Activated naive CD4-positive, alpha-beta T cell treated with anti-CD3 and anti-CD28 coated beads, Interleukin-2, amount 50 U/mL, for 72 hours (primary cell): ENCODE data around the gene CLEC16A. TPM values are rescaled to one million over a fixed set of nuclear protein-coding genes. Genes with fewer than 3 reads are reported as not detected.
A peak's percentile ranks its signal among the peaks of the same experiment; 100 is the strongest.

Experiments used
- ATAC-seq, 2 donors: fragments of 150-1000 bp; cut with Tn5 transposase; 2 replicates each; pipeline ENCODE4 v1.10.0; 2021; ENCODE audit warnings: mild to moderate bottlenecking in 2 of 2, moderate library complexity in 2 of 2
- DNase-seq, 2 donors: peaks; one replicate each; pipeline ENCODE4 v3.0.0; 2021 to 2022; ENCODE audit warnings: low spot score in 2 of 2
- H3K27ac Mint-ChIP-seq, 2 donors: one replicate each; pipeline ENCODE4 v1.8.0; 2022; ENCODE audit warnings: mild to moderate bottlenecking in 2 of 2, mixed read lengths in 2 of 2
- H3K36me3 Mint-ChIP-seq, 2 donors: one replicate each; pipeline ENCODE4 v1.8.0; 2022; ENCODE audit warnings: mixed read lengths in 2 of 2
- H3K9me3 Mint-ChIP-seq, 2 donors: one replicate each; pipeline ENCODE4 v1.8.0; 2022; ENCODE audit warnings: mixed read lengths in 2 of 2
- total RNA-seq, 2 donors: library from RNA; stranded (reverse); gene quantifications; one replicate each; pipeline ENCODE4 v1.2.3, GENCODE V29; 2022

CLEC16A gene
- total RNA-seq, 2 donors from 2014 or later, result 28.0 to 33.2 TPM

GRCh38 chr16:11007714-11008280, 63.4 kb downstream of the CLEC16A start:
- H3K9me3 Mint-ChIP-seq, result no peaks in the 10 kb centered on the region
- no peak for ATAC-seq
- no peak for DNase-seq
- H3K27ac Mint-ChIP-seq, result no peak overlapping the region
- peaks cover 8 to 29% of the 10 kb centered on the region in 2 donors for H3K36me3 Mint-ChIP-seq

DNA sequence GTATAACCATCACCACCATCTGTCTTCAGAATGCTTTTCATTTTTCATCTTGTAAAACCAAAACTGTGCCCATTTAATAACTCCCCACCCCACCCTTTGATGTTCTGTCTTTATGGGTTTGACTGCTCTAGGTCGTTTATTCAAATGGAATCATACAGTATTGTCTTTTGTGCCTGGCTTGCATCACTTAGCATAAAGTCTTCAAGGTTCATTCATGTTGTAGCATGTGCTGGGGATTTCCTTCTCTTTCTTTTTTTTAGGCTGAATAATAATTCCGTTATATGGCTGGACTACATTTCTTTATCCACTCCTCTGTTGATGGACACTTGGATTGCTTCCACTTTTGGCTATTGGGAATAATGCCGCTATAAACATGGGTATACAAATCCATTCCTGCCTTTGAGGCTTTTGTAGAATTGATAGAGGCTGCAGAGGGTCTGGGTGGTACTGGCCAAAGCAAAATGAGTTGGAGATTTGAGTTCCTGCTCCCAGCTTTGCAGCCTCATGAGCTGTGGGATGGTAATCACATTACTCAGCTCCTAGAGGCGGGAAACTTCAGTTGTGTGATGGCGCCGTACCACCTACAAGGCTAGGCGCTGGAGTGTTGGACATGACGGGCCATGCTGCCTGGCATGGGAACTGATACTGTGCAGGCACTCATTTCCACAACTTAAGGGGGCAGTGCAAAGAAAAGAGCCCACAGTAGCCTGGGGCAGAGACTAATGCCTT, 64.8 kb downstream of the CLEC16A start:
- Mint-ChIP-seq H3K9me3 (no peaks in the 10 kb centered on the region), H3K36me3 (peaks cover 14 to 24% of the 10 kb centered on the region in 2 donors), H3K27ac (no peak overlapping the region)
- no peak for ATAC-seq
- no peak for DNase-seq

DNA sequence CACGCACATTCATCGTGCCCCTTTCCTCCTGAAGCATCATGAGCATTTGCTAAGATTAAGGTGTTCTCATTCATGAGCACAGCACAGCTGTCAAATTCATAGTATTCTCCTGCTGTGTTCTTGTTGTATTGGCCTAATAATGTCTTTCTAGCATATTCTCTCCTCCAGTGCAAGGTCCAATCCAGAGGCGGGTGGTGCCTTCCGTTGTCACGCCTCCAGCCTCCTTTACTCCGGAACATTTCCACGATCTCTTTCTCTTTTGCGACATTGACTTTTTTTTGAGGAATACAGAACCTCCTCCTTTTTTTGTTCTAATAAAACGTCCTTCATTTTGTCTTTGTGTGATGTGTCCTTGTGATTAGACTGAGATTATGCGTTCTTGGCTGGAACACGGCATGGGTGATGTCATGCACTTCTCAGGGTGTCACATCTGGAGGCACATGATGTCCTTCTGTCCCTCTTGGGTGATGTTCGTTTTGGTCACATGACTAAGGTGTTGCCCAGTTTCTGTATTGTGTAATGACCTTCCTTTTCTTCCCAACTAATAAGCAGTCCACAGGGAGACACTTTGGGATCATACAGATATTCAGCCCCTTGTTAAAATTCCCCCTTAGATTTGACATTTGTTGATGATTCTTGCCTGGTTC, 66.3 kb downstream of the CLEC16A start:
- Mint-ChIP-seq H3K9me3 (no peaks in the 10 kb centered on the region), H3K36me3 (peaks cover 14 to 15% of the 10 kb centered on the region in 2 donors), H3K27ac (peak overlapping the region in 1 of 2 donors; percentile 5)
- ATAC-seq (no peak), DNase-seq (no peak)

GRCh38 chr16:11011326-11011725, 67.0 kb downstream of the CLEC16A start:
- peaks cover 14 to 15% of the 10 kb centered on the region in 2 donors for H3K36me3 Mint-ChIP-seq
- ATAC-seq, result no peak

GRCh38 chr16:11012841-11013240, 68.5 kb downstream of the CLEC16A start:
- DNase-seq, result no peak
- Mint-ChIP-seq H3K27ac (no peak overlapping the region), H3K9me3 (no peaks in the 10 kb centered on the region), H3K36me3 (peaks cover 14 to 15% of the 10 kb centered on the region in 2 donors)
- ATAC-seq, result no peak

More at GRCh38 chr16:11011326-11011725, 67.0 kb downstream of the CLEC16A start:
- H3K9me3 Mint-ChIP-seq, result no peaks in the 10 kb centered on the region
- no peak for DNase-seq
- H3K27ac Mint-ChIP-seq, result no peak overlapping the region

- Mint-ChIP-seq H3K9me3 (no peaks in the 10 kb centered on the region), H3K27ac (no peak overlapping the region), H3K36me3 (peaks cover 11 to 12% of the 10 kb centered on the region in 2 donors)
- ATAC-seq, result no peak
- DNase-seq, result no peak
Measured at GRCh38 chr16:11014136-11014535, 69.8 kb downstream of the CLEC16A start.

DNA sequence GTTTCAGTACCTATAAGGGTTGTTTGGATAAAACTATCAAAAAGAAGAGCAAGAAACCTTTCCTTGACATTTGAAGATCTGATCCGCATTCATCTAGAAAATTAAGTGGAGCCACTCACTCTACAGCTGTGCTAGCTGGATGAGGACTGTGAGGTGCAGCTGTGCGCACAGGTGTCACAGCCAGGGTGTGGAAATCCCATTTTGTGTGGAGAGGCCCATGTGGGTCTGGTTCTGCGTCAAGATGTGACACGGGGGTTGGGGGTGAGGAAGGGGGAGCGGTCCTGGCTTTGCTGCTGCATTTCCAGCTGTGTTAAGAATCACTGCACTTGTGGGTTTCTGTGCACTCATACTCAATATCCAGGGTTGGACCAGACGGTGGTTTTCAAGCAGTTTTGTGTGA, 70.7 kb downstream of the CLEC16A start:
- DNase-seq (no peak), ATAC-seq (no peak)
- H3K36me3 Mint-ChIP-seq, result peaks cover 8 to 9% of the 10 kb centered on the region in 2 donors
- H3K9me3 Mint-ChIP-seq, result no peaks in the 10 kb centered on the region
- H3K27ac Mint-ChIP-seq, result no peak overlapping the region

- DNase-seq (no peak), ATAC-seq (no peak)
- Mint-ChIP-seq H3K9me3 (no peaks in the 10 kb centered on the region), H3K36me3 (peaks cover 8% of the 10 kb centered on the region in 2 donors), H3K27ac (no peak overlapping the region)
Measured at GRCh38 chr16:11015607-11016006, 71.2 kb downstream of the CLEC16A start.

DNA sequence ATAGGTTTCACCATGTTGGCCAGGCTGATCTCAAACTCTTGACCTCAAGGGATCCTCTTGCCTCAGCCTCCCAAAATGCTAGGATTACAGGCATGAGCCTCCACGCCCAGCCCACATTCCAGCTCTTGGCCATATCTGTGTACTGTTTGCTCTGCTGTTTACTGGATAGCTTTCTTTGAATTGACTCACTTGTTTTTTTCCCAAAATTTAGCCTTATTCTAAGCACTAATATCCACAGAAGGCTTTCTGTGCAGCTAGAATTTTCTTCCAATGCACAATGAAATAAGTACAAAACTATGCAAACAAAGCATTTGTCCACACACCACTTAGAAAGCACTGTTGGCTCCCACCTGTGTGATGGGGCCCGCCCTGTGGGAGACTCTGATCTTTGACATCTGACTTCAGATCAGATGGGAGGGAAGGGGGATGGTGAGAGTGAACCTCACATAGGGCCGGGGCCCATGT, 72.2 kb downstream of the CLEC16A start:
- no peak for ATAC-seq
- H3K27ac Mint-ChIP-seq, result peak overlapping the region in 1 of 2 donors; percentile 70
- no peaks in the 10 kb centered on the region for H3K9me3 Mint-ChIP-seq
- no peak for DNase-seq
- H3K36me3 Mint-ChIP-seq, result peaks cover 0 to 8% of the 10 kb centered on the region in 2 donors

- no peaks in the 10 kb centered on the region for H3K9me3 Mint-ChIP-seq
- peak overlapping the region; percentile 24 to 70 for H3K27ac Mint-ChIP-seq
- ATAC-seq (peak in 1 of 2 donors; percentile 83), DNase-seq (no peak)
- H3K36me3 Mint-ChIP-seq, result peaks cover 4 to 8% of the 10 kb centered on the region in 2 donors
Measured at GRCh38 chr16:11016993-11017392, 72.6 kb downstream of the CLEC16A start.

GRCh38 chr16:11017499-11017898, 73.1 kb downstream of the CLEC16A start:
- Mint-ChIP-seq H3K36me3 (peaks cover 4 to 8% of the 10 kb centered on the region in 2 donors), H3K9me3 (no peaks in the 10 kb centered on the region), H3K27ac (peak overlapping the region in 1 of 2 donors; percentile 70)
- ATAC-seq (peak in 1 of 2 donors; percentile 77), DNase-seq (no peak)

DNA sequence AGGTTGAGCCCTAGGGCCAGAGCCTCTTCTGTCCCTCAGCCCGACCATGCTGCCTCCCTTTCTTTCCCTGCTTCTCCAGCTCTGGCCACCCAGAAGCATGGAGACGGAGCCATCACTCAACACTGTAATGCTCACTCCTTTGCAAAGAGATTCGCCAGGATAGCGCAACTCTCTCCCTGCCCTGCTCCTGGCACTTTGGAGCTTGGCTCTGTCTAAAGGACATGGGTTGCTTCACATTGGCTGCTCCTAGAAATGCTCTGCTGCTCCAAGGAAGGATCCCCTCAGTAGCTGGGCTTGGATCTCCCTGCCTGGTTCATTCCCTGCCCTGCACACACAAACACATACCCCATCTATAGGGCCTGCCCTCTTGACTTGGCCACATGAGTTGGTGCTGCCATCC, 76.0 kb downstream of the CLEC16A start:
- Mint-ChIP-seq H3K9me3 (no peaks in the 10 kb centered on the region), H3K36me3 (peaks cover 23 to 26% of the 10 kb centered on the region in 2 donors), H3K27ac (no peak overlapping the region)
- ATAC-seq, result no peak
- DNase-seq, result no peak

DNA sequence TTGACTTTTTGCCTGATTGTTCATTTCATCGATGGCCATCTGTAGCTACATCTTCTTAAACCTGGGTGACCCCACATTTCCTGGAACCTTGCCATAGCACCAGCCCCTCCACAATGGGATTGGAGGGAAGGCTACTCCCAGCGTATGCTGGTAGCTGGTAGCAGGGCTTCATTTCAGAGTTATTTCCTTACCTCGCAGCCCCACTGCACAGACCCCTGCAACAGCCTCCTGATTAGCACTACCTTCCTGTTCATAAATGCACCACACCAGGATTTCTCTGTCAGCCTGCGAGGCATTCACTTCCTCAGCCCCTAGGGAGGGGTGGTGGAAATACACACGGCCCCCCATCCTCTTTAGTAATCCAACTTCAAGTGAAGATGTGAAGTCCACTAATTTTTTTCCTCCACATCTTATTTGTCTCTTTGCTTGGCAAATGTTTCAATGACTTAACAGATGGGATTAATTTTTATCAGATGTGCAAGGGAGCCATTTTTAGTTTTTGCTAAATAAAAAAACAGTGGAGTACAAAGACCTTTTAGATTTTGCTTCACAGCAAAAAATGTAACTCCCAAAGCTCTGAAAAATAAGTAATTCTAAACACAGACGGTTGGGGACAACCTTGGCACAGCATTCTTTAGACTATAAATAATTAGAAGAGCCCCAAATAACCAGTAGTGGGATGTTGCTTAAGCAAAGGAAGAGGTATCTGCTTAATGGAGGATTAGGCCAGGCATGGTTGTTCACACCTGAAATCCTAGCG, 76.6 kb downstream of the CLEC16A start:
- Mint-ChIP-seq H3K9me3 (peaks cover 2 to 3% of the 10 kb centered on the region in 2 donors), H3K36me3 (peaks cover 29 to 32% of the 10 kb centered on the region in 2 donors), H3K27ac (no peak overlapping the region)
- ATAC-seq (no peak), DNase-seq (no peak)

DNA sequence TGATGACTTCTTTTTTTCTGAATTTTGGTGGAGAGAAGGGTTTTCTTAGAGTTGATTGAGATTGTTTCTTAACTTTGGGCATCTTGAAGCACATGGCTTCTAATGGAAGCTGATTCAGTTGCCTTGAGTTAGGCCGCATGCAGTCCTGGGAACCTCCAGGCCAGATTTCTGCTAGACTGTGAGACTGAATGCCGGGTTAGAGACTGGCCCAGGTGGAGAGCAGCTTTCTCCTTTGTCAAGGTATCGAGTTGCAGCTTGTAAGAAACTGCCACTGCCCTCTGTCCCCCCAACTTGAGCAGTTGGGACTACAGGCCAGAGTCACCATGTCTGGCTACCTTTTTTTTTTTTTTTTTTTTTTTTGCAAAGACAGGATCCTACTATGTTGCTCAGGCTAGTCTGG, 77.6 kb downstream of the CLEC16A start:
- Mint-ChIP-seq H3K36me3 (peaks cover 39 to 42% of the 10 kb centered on the region in 2 donors), H3K27ac (no peak overlapping the region), H3K9me3 (peaks cover 7 to 12% of the 10 kb centered on the region in 2 donors)
- no peak for DNase-seq
- no peak for ATAC-seq

DNA sequence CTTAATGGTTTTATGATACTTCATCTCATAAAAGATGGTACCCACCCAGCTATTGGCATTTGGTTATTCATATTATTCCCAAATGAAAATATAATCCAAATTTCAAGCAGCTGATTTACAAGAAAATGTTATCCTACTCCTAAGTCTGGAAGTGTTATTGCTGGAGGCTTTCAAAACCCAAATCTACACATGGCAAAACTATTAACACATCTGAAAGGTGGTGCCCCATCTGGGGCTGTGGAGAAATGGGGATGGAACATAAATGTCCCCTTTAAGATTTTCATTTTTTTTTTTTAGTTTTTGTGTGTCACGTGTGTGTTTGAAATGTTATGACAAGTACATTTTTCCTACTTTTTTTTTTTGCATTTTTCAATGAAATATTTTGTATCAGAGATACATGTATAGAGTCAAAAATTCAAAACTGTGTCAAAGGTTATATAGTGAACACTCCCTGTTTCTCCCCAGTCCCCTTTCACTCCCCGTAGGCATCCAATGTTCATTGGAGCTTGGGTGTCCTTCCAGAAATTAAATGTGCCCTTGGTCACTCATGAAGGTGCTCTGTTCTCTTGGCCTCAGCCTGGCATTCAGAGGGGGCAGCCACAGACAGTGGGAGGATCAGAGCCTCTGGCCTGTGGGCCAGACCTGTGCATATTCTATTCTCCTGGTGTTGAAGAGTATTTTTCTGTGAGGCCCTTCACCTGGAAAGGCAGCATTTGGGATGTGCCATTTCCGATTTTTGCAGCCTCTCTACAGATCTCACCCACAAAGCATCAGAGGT, 79.1 kb downstream of the CLEC16A start:
- no peak for ATAC-seq
- no peak for DNase-seq
- peaks cover 12 to 13% of the 10 kb centered on the region in 2 donors for H3K9me3 Mint-ChIP-seq
- peak overlapping the region; percentile 59 to 84 for H3K27ac Mint-ChIP-seq
- H3K36me3 Mint-ChIP-seq, result peaks cover 49 to 55% of the 10 kb centered on the region in 2 donors
